HepG2 (cell line): ENCODE measurements around the gene ARHGEF40. TPM values are rescaled to one million over a fixed set of nuclear protein-coding genes. Genes with fewer than 3 reads are reported as not detected.
A peak's percentile ranks its signal among the peaks of the same experiment; 100 is the strongest.

Experiments
- BHLHE40 ChIP-seq: IDR thresholded peaks from 2 replicates; pipeline ENCODE4 v1.6.1; 2011; ENCODE audit warnings: low read length, improper control_type of control experiment
- KLF11 ChIP-seq: IDR thresholded peaks from 2 replicates; pipeline ENCODE4 v1.6.1; 2016; ENCODE audit warnings: missing compliant biosample characterization
- KLF12 ChIP-seq: sonication (generic); formaldehyde crosslinking; IDR thresholded peaks from 2 replicates; pipeline ENCODE4 v1.4.0; 2020; ENCODE audit warnings: missing genetic modification reagents, borderline replicate concordance
- KMT2A ChIP-seq: sonication (generic); formaldehyde crosslinking; IDR thresholded peaks from 2 replicates; pipeline ENCODE4 v1.4.0; 2020; ENCODE audit warnings: missing genetic modification reagents
- POLR2AphosphoS5 ChIP-seq: IDR thresholded peaks from 2 replicates; pipeline ENCODE4 v1.6.1; 2012; ENCODE audit warnings: low read depth, low read length
- ZBTB3 ChIP-seq: sonication (generic); formaldehyde crosslinking; IDR thresholded peaks from 2 replicates; pipeline ENCODE4 v1.4.0; 2020; ENCODE audit warnings: low read depth, mild to moderate bottlenecking, moderate library complexity, missing genetic modification reagents, borderline replicate concordance
- ZC3H4 ChIP-seq: sonication (generic); formaldehyde crosslinking; IDR thresholded peaks from 2 replicates; pipeline ENCODE4 v1.4.0; 2020; ENCODE audit warnings: missing genetic modification reagents, borderline replicate concordance
- ZFP37 ChIP-seq: sonication (generic); formaldehyde crosslinking; IDR thresholded peaks from 2 replicates; pipeline ENCODE4 v1.4.0; 2020; ENCODE audit warnings: missing genetic modification reagents, borderline replicate concordance
- ZNF230 ChIP-seq: sonication (generic); formaldehyde crosslinking; IDR thresholded peaks from 2 replicates; pipeline ENCODE4 v1.4.0; 2020; ENCODE audit warnings: mild to moderate bottlenecking, missing genetic modification reagents
- ZNF317 ChIP-seq: sonication (generic); formaldehyde crosslinking; IDR thresholded peaks from 2 replicates; pipeline ENCODE4 v1.5.0; 2020; ENCODE audit warnings: mild to moderate bottlenecking, missing genetic modification reagents
- ZNF446 ChIP-seq: sonication (generic); formaldehyde crosslinking; IDR thresholded peaks from 2 replicates; pipeline ENCODE4 v1.5.0; 2020; ENCODE audit warnings: mild to moderate bottlenecking, missing genetic modification reagents
- ZNF550 ChIP-seq: sonication (generic); formaldehyde crosslinking; IDR thresholded peaks from 2 replicates; pipeline ENCODE4 v1.4.0; 2020; ENCODE audit warnings: mild to moderate bottlenecking, missing genetic modification reagents, borderline replicate concordance
- ZNF747 ChIP-seq: sonication (generic); formaldehyde crosslinking; IDR thresholded peaks from 2 replicates; pipeline ENCODE4 v1.8.1; 2023; ENCODE audit warnings: missing genetic modification reagents, mild to moderate bottlenecking, borderline replicate concordance
- ZNF891 ChIP-seq: sonication (generic); formaldehyde crosslinking; IDR thresholded peaks from 2 replicates; pipeline ENCODE4 v1.5.0; 2020; ENCODE audit warnings: mild to moderate bottlenecking, missing genetic modification reagents
- polyA plus RNA-seq, 8 experiments: library from polyadenylated mRNA; depleted of rRNA in 3 of 8; stranded (reverse) in 7 of 8; unstranded in 1 of 8; fragments of >200 nt; fragmentation: Illumina TruSeq in 4 of 8; extraction: Trizol in 4 of 8; gene quantifications; 2 replicates each; pipeline versions ENCODE4 v1.2.1 to v1.2.3, GENCODE V29; 2011 to 2016; ENCODE audit warnings: low read depth in 4 of 8, missing spikeins in 1 of 8, mixed read lengths in 1 of 8; ENCODE audit not compliant: insufficient read depth in 1 of 8
- total RNA-seq, 5 experiments: library from RNA; depleted of rRNA; stranded (reverse); fragments of >200 nt; fragmentation: Illumina TruSeq; extraction: Trizol; gene quantifications; 2 replicates each; pipeline ENCODE4 v1.2.3, GENCODE V29; 2016; ENCODE audit warnings: low read depth in 1 of 5
- TF ChIP-seq, protein P1 (sequence below): sonication (generic); formaldehyde crosslinking; IDR thresholded peaks from 2 replicates; pipeline ENCODE4 v1.5.1; 2020; ENCODE audit warnings: mild to moderate bottlenecking, moderate library complexity, missing genetic modification reagents
- TF ChIP-seq, protein P2 (sequence below): IDR thresholded peaks from 2 replicates; pipeline ENCODE4 v1.6.1; 2012; ENCODE audit warnings: low read depth, low read length, improper control_type of control experiment
- TF ChIP-seq, protein P3 (sequence below): sonication (generic); formaldehyde crosslinking; IDR thresholded peaks from 2 replicates; pipeline ENCODE4 v1.4.0; 2020; ENCODE audit warnings: mild to moderate bottlenecking, missing genetic modification reagents
- TF ChIP-seq, protein P4 (sequence below): IDR thresholded peaks from 2 replicates; pipeline ENCODE4 v1.6.1; 2016; ENCODE audit warnings: mild to moderate bottlenecking, missing biosample characterization, missing genetic modification reagents
- TF ChIP-seq, protein P5 (sequence below): sonication (generic); formaldehyde crosslinking; IDR thresholded peaks from 2 replicates; pipeline ENCODE4 v1.9.0; 2021; ENCODE audit warnings: mild to moderate bottlenecking, missing genetic modification reagents

The ARHGEF40 gene
- total and polyA plus RNA-seq, 2 of the 13 experiments (the other 11 are each of a cell fraction or from before 2014, with no cell fraction given), result 28.1 to 78.1 TPM

DNA sequence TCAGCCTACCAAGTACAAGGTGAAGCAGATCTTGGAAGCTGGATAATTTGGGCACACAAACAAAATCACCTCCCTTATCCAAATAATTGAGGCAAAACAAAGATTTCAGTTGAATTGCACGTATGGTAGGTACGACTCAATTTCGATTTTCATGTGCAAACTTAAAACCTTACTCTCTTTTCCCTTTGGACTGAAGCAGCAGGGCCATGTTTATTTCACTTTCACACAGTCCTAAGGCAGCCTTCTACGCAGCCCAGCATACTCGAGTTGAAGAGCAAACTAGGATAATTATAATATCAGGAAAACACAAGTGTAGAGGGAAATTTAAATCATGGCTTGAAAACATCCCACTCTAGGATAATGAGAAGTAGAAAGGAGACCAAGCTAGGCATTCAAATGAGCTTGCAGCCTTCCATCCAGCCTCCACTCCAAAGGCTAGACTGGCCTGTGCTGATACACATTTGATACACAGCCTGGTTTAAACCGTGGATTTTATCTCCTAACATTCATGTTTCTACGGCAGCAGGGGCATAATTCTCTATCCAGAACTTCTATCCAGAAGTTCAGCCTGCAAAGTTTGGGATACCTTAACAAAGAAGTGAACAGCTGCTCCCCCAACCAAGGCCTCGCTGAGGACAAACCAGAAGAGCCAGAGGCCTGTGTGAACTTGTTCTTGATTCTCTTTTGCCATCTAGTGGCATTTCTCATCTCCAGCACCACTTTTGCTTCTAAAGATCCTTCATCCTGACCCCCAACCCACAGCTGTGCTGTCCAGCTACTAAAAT is 30.3 kb upstream of the ARHGEF40 start (continued):
- TF ChIP-seq, protein P1, sequence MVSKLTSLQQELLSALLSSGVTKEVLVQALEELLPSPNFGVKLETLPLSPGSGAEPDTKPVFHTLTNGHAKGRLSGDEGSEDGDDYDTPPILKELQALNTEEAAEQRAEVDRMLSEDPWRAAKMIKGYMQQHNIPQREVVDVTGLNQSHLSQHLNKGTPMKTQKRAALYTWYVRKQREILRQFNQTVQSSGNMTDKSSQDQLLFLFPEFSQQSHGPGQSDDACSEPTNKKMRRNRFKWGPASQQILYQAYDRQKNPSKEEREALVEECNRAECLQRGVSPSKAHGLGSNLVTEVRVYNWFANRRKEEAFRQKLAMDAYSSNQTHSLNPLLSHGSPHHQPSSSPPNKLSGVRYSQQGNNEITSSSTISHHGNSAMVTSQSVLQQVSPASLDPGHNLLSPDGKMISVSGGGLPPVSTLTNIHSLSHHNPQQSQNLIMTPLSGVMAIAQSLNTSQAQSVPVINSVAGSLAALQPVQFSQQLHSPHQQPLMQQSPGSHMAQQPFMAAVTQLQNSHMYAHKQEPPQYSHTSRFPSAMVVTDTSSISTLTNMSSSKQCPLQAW (CRISPR knock-in tag), result 0 out of 2 replicates have a peak, but pooled peaks have one; percentile 35
- TF ChIP-seq ZNF891 (CRISPR knock-in tag), result no peak
- no peak for TF ChIP-seq POLR2AphosphoS5
- no peak for TF ChIP-seq KMT2A (CRISPR knock-in tag)
- TF ChIP-seq ZFP37, result no peak
- no peak for TF ChIP-seq ZNF550 (CRISPR knock-in tag)
- TF ChIP-seq, protein P2, sequence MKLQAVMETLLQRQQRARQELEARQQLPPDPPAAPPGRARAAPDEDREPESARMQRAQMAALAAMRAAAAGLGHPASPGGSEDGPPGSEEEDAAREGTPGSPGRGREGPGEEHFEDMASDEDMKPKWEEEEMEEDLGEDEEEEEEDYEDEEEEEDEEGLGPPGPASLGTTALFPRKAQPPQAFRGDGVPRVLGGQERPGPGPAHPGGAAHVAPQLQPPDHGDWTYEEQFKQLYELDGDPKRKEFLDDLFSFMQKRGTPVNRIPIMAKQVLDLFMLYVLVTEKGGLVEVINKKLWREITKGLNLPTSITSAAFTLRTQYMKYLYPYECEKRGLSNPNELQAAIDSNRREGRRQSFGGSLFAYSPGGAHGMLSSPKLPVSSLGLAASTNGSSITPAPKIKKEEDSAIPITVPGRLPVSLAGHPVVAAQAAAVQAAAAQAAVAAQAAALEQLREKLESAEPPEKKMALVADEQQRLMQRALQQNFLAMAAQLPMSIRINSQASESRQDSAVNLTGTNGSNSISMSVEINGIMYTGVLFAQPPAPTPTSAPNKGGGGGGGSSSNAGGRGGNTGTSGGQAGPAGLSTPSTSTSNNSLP, result no peak
- TF ChIP-seq, protein P3, sequence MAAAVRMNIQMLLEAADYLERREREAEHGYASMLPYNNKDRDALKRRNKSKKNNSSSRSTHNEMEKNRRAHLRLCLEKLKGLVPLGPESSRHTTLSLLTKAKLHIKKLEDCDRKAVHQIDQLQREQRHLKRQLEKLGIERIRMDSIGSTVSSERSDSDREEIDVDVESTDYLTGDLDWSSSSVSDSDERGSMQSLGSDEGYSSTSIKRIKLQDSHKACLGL (CRISPR knock-in tag), result peak; percentile 44; the same call in 1 of the 2 replicates
- TF ChIP-seq, protein P4, sequence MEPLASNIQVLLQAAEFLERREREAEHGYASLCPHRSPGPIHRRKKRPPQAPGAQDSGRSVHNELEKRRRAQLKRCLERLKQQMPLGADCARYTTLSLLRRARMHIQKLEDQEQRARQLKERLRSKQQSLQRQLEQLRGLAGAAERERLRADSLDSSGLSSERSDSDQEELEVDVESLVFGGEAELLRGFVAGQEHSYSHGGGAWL (CRISPR knock-in tag), result no peak
- TF ChIP-seq, protein P5, sequence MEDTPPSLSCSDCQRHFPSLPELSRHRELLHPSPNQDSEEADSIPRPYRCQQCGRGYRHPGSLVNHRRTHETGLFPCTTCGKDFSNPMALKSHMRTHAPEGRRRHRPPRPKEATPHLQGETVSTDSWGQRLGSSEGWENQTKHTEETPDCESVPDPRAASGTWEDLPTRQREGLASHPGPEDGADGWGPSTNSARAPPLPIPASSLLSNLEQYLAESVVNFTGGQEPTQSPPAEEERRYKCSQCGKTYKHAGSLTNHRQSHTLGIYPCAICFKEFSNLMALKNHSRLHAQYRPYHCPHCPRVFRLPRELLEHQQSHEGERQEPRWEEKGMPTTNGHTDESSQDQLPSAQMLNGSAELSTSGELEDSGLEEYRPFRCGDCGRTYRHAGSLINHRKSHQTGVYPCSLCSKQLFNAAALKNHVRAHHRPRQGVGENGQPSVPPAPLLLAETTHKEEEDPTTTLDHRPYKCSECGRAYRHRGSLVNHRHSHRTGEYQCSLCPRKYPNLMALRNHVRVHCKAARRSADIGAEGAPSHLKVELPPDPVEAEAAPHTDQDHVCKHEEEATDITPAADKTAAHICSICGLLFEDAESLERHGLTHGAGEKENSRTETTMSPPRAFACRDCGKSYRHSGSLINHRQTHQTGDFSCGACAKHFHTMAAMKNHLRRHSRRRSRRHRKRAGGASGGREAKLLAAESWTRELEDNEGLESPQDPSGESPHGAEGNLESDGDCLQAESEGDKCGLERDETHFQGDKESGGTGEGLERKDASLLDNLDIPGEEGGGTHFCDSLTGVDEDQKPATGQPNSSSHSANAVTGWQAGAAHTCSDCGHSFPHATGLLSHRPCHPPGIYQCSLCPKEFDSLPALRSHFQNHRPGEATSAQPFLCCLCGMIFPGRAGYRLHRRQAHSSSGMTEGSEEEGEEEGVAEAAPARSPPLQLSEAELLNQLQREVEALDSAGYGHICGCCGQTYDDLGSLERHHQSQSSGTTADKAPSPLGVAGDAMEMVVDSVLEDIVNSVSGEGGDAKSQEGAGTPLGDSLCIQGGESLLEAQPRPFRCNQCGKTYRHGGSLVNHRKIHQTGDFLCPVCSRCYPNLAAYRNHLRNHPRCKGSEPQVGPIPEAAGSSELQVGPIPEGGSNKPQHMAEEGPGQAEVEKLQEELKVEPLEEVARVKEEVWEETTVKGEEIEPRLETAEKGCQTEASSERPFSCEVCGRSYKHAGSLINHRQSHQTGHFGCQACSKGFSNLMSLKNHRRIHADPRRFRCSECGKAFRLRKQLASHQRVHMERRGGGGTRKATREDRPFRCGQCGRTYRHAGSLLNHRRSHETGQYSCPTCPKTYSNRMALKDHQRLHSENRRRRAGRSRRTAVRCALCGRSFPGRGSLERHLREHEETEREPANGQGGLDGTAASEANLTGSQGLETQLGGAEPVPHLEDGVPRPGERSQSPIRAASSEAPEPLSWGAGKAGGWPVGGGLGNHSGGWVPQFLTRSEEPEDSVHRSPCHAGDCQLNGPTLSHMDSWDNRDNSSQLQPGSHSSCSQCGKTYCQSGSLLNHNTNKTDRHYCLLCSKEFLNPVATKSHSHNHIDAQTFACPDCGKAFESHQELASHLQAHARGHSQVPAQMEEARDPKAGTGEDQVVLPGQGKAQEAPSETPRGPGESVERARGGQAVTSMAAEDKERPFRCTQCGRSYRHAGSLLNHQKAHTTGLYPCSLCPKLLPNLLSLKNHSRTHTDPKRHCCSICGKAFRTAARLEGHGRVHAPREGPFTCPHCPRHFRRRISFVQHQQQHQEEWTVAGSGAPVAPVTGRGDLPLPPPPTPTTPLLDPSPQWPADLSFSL (CRISPR knock-in tag), result no peak
- no peak for TF ChIP-seq BHLHE40
- no peak for TF ChIP-seq ZNF747 (CRISPR knock-in tag)
- TF ChIP-seq ZC3H4, result 0 out of 2 replicates have a peak, but pooled peaks have one; percentile 36
- no peak for TF ChIP-seq ZNF317 (CRISPR knock-in tag)
- TF ChIP-seq KLF12 (CRISPR knock-in tag), result no peak
- TF ChIP-seq ZBTB3 (CRISPR knock-in tag), result no peak; the same call in none of the 2 replicates
- TF ChIP-seq ZNF446 (CRISPR knock-in tag), result no peak
- TF ChIP-seq ZNF230, result no peak
- no peak for TF ChIP-seq KLF11 (CRISPR knock-in tag)
